IPS-11a (cell line): ENCODE data around the gene CDC14B.

Experiments
- H3K4me3 ChIP-seq: one replicate; pipeline ENCODE4 v1.5.1; 2013; ENCODE audit warnings: low read depth, low read length, control low read depth

The CDC14B gene

DNA sequence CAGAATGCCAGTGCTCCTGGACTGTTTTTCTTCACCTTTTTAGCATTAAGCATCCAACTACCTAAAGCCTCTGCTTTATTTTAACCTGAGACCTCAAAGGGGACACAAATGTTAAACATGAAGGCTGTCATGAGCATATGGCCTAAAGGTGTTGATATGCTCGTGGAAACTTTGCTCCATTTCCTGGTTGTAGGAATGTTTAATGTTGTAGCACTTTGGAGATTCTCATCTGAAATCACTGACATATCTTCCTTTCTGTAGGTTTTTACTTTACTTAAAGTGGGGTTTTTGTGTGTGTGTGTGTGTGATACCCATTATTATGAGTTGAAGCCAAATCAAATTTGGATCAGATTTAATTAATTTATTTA is 132.6 kb downstream of the CDC14B start:
- no peak overlapping the region for H3K4me3 ChIP-seq

DNA sequence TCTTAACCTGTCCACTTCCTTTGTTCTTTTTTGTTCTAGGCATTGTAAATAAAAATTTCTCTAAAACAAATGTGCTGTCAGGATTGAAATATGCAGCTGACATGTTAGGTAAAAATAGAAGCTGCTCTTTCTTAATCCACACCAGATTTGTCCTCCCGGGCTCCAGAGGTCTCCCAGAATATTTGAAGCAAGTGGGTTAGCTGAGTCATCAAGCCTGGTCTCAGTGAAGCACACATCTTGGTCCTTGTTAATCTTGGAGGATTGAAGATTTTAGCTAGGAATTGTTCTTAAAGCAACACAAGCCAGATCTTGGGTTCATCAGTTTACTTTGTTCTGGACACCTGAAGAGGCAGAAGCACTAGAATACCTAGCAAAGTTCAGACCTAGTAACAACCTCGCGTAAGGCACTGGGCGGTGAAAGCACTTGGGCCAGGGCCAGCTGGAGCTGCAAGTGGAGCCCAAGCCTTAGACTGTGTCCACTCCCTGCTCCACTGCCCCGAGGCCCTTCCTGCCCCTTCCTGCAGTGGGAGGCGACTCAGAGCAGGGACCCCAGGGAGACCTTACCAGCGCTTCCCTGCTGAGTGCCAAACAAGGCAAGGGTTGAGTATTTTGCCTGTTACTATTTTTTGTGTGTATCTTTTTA is 133.1 kb downstream of the CDC14B start:
- no peak overlapping the region for H3K4me3 ChIP-seq

DNA sequence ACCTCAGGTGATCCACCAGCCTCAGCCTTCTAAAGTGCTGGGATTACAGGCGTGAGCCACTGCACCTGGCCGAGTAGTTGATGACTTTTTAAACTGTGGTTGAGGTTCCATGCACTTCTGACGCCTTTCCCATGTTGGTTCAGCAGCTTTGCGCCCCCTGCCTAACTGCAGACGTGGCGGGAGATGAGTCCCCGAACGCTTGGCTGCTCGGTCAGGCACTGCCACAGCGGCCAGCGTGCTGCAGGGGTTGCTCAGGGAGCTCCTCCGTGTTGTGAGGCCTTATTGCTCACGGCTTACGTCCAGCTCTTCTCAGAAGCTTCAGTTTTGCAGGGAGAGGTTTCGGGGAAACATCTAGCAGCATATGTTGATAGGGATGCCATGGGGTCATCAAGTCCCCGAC is 134.4 kb downstream of the CDC14B start:
- H3K4me3 ChIP-seq, result no peak overlapping the region

DNA sequence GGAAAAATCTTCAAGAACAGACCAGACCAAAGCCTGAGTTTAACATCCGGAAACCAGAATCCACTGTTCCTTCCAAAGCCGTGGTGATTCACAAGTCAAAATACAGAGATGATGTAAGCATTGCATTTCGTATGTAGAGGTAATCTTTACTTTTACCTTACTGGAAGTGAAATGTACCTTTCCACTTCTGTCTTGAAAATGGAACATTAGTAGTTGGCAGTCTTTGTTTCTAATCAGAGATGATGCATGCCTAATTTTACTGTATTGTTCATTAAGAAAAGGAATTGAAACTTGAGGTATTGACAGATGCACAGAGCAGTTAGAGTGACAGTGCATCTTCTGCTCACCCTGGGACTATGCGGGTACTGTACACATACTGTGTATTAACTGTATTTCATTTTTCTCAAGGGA is 135.1 kb downstream of the CDC14B start:
- no peak overlapping the region for H3K4me3 ChIP-seq

DNA sequence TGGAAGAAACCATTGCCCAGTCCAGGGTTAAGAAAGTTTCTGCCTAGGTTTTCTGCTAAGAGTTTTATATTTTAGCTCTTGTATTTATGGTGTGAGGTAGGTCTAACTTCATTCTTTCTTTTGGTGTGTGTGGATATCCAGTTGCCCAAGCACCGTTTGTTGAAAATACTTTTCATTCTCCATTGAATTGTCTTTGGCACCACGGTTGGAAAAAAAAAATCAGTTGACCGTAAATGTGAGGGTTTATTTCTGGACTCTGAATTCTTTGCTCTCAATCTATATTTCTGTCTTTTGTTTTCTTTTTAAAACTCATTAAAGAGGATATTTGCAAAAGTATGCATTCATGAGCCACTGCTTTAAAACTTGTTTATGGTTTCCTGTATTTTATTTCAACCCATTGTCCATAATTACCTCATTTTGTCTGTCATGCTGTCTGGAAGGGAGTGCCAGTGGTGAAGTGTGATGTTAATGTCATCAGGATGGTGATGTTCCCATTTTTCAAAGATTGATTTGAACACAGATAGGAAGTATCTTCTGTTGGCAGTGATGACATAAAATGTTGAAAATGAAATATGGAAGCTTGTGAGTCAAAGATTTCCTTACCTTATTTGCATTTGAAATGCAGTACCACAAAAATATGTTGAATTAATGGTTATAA is 135.8 kb downstream of the CDC14B start:
- no peak overlapping the region for H3K4me3 ChIP-seq

DNA sequence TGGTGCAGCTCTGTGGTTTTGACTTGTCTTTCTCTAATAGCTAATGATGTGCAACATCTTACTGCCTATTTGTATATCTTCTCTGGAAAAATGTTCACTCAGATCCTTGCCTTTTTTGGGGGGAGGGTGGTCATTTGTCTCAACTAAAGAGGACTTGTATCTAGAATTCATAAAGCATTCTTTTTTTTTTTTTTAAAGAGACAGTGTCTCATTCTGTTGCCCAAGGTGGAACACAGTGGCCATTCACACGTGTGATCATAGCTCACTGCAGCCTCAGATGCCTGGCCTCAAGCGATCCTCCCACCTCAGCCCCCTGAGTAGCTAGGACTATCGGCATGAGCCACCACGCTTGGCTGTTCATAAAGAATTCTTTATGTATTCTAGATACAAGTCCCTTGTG is 136.4 kb downstream of the CDC14B start:
- no peak overlapping the region for H3K4me3 ChIP-seq

DNA sequence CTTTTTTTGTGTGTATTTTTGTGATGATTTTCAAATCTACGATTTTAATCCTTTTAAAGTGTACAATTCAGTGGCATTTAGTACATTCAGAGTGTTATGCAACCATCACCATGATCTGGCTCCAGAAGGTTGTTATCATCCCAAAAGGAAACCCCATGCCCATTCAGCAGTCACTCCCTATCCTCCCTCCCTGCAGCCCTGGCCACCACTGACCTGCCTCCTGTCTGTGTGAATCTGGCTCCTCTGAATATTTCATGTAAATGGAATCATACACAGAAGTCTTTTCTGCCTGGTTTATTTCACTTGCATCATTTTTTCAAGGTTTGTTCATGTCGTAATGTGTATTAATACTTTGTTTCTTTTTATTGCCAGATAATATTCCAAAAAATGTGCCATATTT is 137.2 kb downstream of the CDC14B start:
- no peak overlapping the region for H3K4me3 ChIP-seq

DNA sequence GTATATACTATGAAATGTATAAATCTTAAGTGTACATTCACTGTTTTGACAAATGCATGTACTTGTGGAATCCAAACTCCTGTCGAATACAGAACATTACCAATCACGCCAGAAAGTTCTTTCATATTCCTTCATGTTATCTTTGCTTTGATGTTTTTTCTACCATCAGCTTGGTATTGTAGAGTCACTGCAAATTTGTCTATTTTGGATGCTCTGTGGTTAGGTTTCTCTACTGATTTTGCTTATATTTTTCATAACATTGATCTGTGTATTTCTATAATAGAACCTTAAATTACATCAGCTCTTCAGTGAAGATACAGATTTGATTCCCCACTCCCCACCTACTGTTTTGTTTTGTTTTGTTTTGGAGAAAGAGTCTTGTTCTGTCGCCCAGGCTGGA is 138.9 kb downstream of the CDC14B start:
- H3K4me3 ChIP-seq, result no peak overlapping the region

DNA sequence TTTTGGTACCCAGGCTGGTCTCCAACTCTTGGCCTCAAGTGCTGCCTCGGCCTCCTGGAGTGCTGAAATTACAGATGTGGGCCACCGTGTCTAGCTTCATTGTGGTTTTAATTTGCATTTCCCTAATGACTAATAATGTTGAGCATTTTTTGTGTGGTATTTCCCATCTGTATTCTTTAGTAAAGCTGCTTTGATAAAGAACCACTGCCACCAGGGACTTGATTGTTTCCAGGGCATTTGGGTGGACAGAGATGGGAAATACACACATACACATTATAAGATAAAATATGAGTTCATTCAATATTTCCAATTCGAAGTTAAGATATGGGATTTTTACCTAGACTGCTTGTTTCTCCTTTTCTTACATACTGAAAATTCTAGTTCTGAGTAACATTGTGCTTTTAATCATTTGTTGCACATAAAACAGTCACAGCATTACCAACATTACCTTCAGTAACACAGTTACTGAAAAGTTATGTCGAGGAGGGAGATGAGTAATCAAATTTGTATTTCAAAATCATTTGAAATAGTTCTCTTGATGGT is 140.7 kb downstream of the CDC14B start:
- H3K4me3 ChIP-seq, result no peak overlapping the region

DNA sequence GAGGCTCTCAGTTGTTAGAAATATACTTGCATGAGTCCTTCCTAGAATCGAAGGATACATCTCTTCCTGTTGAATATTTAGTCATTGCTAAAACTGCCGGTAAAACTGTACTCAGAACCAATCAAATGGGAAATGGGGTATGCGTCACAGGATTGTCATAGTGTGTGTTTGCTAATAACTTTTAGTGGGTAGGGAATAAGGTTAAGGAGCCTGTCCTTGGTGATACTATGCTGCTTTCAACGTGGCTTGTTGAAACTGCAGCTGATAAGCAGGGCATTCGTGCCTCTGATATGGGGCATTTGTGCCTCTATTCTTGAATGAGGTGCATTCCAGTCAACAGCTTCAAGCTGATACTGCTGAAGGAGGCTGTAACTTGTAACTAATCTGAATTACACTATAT is 143.1 kb downstream of the CDC14B start:
- no peak overlapping the region for H3K4me3 ChIP-seq

DNA sequence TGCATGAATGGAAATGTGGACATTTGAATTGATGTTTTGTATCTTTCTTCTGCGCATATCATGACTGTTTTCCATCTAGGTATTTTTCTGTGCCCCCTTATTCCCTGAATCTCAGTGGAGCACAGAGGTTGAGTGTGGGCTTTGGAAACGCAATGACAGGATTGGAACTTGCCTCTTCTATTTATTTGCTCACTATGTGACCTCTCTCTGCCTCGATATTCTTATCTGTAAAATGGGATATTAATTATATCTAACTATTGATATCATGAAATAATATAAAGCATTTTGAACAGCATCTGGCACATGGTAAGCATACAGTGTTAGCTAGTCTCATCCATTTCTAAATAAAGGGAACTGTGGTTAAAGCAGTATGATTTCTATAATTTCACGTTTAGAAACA is 143.6 kb downstream of the CDC14B start:
- H3K4me3 ChIP-seq, result no peak overlapping the region

DNA sequence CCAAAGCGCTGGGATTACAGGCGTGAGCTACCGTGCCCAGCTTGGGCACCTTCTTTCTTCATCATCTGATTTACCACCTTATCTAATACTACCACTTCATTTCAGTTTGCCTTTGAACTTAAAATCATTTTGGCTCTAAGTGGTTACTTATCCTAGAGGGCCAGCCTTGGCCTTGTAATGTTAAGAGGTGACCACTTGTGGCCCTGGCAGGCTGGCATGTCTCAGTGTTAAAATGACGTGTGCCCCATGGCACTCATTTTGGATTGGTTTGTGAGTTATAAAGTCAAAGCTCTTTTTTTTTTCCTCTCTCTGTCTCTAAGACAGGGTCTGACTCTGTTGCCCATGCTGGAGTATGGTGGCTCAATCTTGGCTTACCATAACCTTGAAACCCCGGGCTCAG is 151.9 kb downstream of the CDC14B start:
- no peak overlapping the region for H3K4me3 ChIP-seq

DNA sequence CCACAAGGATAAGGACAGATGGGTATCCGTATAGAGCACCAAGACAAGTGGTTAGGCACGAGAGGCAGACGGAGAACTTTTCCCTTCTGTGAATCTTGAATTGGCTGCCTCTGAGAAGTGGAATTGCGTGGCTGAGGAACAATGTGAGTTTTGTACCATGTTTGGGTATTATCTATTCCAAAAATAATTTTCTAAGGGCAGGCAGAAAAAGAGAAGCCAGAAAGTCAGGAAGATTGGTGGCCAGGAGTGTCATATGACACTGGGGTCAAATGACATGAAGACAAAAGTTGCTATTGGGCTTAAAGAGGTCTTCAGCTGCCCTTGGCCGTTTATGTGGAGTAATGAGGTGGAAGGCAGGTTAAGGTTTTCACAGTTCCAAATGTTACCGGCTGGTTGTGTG is 155.2 kb downstream of the CDC14B start:
- no peak overlapping the region for H3K4me3 ChIP-seq

DNA sequence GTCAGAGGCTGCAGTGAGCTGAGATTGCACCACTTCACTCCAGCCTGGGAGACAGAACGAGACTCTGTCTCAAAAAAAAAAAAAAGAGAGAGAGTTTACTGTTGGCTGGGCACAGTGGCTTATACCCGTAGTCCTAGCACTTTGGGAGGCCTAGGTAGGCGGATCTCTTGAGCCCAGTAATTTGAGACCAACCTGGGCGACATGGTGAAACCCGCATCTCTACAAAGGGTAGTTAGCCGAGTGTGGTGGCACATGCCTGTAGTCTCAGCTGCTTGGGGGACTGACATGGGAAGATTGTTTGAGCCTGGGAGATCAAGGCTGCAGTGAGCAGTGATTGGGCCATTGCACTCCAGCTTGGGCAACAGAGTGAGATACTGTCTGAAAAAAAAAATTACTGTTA is 157.1 kb downstream of the CDC14B start:
- no peak overlapping the region for H3K4me3 ChIP-seq

DNA sequence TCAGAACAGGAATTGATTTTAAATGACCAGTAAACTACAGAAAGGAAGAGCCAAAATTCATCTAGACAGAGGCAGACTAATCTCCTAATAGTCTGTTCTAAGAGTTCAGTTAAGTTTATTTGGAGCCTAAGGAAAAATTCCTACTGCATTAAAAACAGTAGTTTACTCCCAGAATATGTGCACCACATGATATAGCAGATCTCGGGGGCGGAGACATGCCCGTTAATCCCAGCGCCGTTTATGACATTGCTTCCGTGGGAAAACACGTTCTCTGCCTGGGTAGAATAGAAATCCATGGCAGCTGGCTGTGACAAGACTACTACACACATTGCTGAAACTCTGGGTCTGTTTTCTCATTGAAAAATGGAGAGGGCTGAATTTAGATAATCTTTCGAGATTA is 158.3 kb downstream of the CDC14B start:
- H3K4me3 ChIP-seq, result no peak overlapping the region

DNA sequence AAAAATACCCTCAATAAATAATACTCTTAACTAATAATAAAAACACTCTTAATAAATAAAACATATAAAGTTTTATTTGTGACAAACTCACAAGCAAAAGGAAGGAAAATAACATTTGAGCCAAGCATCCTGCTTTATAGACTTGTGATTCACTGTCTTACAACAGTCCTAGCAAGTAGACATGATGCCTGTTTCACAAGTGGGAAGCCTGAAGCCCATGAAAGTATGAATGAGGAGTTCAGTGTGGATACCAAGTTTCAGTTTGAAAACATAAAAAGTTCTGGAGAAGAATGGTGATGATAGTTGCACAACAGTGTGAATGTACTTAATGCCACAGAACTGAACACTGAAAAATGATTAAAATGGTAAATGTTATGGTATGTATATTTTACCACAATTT is 158.8 kb downstream of the CDC14B start:
- no peak overlapping the region for H3K4me3 ChIP-seq

DNA sequence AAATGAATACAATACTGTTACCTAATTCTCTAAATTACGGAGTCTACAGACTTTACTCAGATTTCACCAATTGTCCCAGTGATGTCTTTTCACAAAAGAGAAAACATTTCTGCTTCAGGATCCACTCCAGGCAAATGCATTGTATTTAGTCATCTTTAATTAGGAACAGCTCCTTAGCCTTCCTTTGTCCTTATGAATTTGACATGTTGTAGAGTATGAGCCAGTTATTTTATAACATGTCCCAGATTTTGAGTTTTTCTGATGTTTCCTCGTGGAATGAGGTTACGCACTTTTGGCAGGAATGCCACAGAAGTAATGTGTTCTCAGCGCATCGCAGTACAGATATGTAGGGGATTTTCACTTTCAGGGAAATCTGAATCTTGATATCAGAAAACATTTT is 159.2 kb downstream of the CDC14B start:
- H3K4me3 ChIP-seq, result no peak overlapping the region

DNA sequence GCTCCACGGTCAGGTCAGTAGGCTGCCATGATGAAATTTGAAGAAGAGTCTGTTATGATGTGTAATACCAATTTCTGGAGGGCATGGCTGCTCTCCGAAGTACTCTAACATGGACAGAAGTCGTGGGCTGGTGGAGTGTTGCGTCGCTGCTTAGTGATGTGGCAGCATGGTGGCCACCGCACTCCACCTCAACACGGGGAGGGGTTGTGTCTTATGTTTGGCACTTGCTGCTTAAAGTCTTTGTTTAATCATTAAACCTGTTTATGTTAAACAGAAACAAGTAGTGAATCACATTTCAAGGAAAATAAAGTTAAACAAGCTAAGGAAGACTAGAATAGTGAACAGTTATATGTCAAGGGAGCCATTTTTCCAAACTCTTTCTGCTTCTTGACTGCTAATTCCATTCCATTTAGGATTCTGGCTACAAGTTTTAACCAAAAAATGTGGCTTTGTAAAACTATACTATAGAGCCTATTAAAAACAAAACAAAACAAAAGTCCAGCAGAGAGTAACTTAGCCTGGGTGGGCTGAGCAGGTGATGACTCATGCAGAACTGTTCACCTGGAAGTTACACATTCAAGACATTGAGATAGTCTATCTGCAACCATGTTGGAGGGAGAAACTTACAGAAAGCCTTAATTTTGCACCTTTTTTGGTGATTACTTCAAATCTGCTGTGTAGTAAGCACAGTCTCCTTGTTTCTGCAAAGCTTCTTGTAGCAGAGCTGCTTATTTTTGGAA is 160.2 kb downstream of the CDC14B start:
- H3K4me3 ChIP-seq, result no peak overlapping the region

DNA sequence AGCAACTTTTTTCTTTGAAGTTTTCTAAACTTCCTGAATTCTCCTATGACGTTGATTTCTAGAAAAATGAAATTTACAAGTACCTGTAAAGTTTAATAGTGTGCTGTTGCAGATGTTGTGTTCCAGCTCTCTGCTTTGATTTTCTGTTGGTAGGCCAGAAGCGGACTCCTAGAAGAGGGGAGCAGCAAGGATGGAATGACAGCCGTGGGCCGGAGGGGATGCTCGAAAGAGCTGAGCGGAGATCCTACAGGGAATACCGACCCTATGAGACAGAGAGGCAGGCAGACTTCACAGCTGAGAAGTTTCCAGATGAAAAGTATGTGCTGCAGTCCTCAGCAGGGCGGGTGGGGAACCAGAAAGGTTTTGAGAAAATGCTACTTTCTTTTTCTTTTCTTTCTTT is 161.4 kb downstream of the CDC14B start:
- no peak overlapping the region for H3K4me3 ChIP-seq

DNA sequence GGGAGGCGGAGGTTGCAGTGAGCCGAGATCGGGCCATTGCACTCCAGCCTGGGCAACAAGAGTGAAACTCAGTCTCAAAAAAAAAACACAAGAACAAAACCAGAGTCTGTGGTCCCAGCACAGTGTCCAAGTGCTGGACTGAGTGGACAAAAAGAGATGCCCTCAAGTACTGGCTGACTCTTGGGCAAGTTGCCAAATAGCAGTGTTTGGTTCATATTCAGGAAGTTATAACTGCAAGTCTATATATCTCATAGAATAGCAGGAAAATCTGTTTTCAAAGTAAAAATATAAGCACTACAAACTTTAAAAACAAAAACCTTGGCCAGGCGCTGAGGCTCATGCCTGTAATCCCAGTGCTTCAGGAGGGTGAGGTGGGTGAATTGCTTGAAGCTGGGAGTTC is 162.4 kb downstream of the CDC14B start:
- no peak overlapping the region for H3K4me3 ChIP-seq

DNA sequence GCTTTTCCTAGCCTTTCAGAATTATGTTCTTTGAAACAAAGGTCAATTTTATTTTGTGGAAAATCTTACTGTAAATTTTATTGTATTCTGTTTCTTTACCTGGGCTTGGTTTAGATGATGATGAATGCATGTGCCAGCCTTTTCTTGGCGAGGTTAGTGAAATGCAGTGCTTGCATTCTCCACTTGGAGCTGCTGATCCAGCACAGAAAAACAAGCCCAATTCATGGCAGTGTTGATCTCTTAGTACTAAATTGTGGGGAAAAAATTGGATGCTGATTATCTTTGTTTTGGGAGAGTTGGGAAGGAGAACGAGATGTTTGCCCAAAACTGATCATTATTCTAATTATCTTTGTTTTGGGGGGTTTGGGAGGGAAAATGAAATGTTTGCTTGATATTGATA is 166.0 kb downstream of the CDC14B start:
- no peak overlapping the region for H3K4me3 ChIP-seq
